GM21717 (cell line): Measurements from ENCODE around the gene CDK12.

Experiments
- ATAC-seq: cut with Tn5 transposase; IDR thresholded peaks from one replicate; pipeline ENCODE4 v1.9.1; 2021; ENCODE audit warnings: mild to moderate bottlenecking, moderate library complexity; ENCODE audit not compliant: unreplicated experiment

The CDK12 gene

DNA sequence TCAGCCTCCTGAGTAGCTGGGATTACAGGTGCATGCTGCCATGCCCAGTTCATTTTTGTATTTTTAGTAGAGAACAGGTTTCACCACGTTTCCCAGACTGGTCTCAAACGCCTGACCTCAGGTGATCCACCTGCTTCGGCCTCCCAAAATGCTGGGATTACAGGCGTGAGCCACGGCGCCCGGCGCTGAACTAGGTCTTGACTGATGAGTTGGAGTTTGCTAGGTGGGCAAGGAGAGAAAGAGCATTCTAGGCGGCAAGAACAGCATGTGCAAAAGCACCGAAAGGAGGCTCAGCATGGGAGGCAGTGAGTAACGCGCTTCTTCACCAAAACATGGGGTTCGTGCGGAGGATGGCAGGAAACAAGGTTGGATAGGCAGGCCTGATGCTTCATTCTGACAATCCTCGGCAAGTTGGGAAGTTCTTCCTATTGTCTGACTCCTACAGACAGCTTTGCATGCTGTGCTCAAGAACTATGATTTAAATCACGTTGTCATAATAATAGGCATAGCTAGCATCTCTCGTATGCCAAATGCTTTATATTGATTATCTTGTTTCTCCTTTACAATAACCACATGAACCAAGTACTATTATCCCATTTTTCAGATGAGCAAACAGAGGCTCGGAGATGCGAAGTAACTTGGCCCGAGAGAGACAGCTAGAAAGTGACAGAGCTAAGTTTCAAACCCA is 119.9 kb downstream of the CDK12 start:
- no peak for ATAC-seq

DNA sequence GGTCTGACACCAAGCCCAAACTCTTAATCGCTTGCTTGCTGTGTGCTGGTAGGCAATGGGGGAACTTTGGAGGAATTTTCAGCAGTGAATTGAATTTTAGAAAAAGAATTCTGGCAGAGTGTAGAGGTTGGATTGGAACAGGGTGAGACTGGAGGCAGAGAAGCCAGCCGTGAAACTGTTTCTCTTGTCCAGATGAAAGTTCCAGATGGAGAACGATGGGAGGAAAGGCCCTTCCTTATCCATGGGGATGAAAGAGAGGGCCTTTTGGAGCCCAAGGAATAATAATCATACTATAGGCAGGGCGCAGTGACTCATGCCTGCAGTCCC is 120.4 kb downstream of the CDK12 start:
- no peak for ATAC-seq

DNA sequence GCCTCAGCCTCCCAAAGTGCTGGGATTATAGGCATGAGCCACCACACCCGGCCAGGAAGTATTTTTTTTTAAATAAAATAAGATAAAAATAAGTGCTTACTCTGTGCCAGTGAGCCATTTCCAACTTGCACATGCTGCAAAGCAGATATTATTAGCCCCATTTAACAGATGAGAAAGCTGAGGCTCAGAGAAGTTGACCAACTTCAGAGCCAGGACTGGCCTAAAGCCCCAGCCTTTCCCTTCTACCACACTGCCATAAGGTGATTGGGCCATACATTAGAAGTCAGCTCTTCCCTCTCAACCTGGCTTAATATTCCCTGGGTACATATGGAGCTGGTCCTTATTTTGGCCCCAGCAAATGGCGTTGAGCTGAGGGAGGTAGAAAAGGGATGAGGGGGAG is 121.4 kb downstream of the CDK12 start:
- ATAC-seq: no peak
